Activated CD8-positive, alpha-beta memory T cell treated with anti-CD3 and anti-CD28 coated beads, Interleukin-2, amount 10 ng/mL, durations not matched to agents 7 days and 5 days (primary cell): ENCODE measurements around the gene TENT4B. TPM values are rescaled to one million over a fixed set of nuclear protein-coding genes. Genes with fewer than 3 reads are reported as not detected.
"Not testable (repeated sequence)": the region's sequence is repeated elsewhere in the genome, so short reads cannot be mapped to it uniquely, and the experiment has no call there.

Source experiments
- ATAC-seq: fragments of 150-1000 bp; cut with Tn5 transposase; one replicate; pipeline ENCODE4 v1.10.0; 2021; ENCODE audit warnings: moderate library complexity
- CTCF ChIA-PET: fragments of 350-600 bp; sonication (Branson Sonifier 250); formaldehyde crosslinking; loops from one replicate; lab custom pipeline; 2021; ENCODE audit warnings: antibody characterized with exemption; lab: Charles Lee
- DNase-seq: peaks from one replicate; pipeline ENCODE4 v3.0.0-alpha.2; 2020
- H3K27ac Mint-ChIP-seq: one replicate; pipeline ENCODE4 v1.8.0; 2021; ENCODE audit warnings: mild to moderate bottlenecking, mixed read lengths
- H3K27me3 Mint-ChIP-seq: one replicate; pipeline ENCODE4 v1.8.0; 2021; ENCODE audit warnings: mixed read lengths
- H3K36me3 Mint-ChIP-seq: one replicate; pipeline ENCODE4 v1.8.0; 2021; ENCODE audit warnings: mild to moderate bottlenecking, mixed read lengths
- H3K4me1 Mint-ChIP-seq: one replicate; pipeline ENCODE4 v1.8.0; 2021; ENCODE audit warnings: mixed read lengths
- H3K4me3 Mint-ChIP-seq: one replicate; pipeline ENCODE4 v1.8.0; 2021; ENCODE audit warnings: mild to moderate bottlenecking, moderate library complexity, mixed read lengths
- H3K9me3 Mint-ChIP-seq: one replicate; pipeline ENCODE4 v1.8.0; 2022; ENCODE audit warnings: low read depth, mixed read lengths
- total RNA-seq, 2 experiments: library from RNA; stranded (reverse); gene quantifications; one replicate each; pipeline ENCODE4 v1.2.3, GENCODE V29; 2021

TENT4B gene
- total RNA-seq, 2 experiments from 2014 or later, result 18.5 to 19.7 TPM

DNA sequence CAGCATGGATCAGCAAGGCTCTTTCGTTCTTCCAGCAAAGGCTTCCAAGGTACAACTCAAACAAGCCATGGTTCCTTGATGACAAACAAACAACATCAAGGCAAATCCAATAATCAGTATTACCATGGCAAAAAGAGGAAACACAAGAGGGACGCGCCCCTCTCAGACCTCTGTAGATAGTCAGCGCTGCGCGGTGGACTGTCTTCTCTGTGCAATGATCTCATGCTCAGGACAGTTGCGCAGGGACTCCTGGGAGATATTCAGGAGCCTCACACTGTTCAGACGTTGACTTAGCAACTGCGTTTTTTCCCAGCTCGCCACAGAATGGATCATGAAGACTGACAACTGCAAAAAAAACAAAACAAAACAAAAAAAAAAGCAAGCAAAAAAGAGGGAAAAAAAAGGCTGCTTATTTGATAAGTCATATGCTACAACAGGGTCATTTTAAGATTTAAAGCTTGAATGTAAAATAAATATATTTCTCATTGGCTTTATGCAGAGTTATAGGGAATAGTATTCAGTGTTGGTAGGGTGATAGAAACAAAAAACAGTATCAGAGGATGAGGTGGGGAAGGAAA lies 76.1 kb downstream of the TENT4B start:
- Mint-ChIP-seq H3K9me3 (no peaks in the 10 kb centered on the region), H3K4me3 (no peak overlapping the region), H3K27me3 (no peaks in the 10 kb centered on the region), H3K4me1 (peaks cover 11% of the 10 kb centered on the region), H3K27ac (no peak overlapping the region), H3K36me3 (peaks cover 38% of the 10 kb centered on the region)
- ATAC-seq (no peak), DNase-seq (no peak)
- CTCF ChIA-PET, result no interaction called here

- Mint-ChIP-seq H3K4me1 (peaks cover 9% of the 10 kb centered on the region), H3K27ac (no peak overlapping the region), H3K9me3 (no peaks in the 10 kb centered on the region), H3K36me3 (peaks cover 3% of the 10 kb centered on the region), H3K4me3 (no peak overlapping the region), H3K27me3 (no peaks in the 10 kb centered on the region)
- ATAC-seq, result no peak
- CTCF ChIA-PET, result interaction anchor here (1.0 kb wide), 1 partner anchor 9 kb away, joined by 3 read pairs; no protein-coding TSS in a partner anchor
- no peak for DNase-seq
Measured at GRCh38 chr16:50234771-50235556, 81.9 kb downstream of the TENT4B start.

DNA sequence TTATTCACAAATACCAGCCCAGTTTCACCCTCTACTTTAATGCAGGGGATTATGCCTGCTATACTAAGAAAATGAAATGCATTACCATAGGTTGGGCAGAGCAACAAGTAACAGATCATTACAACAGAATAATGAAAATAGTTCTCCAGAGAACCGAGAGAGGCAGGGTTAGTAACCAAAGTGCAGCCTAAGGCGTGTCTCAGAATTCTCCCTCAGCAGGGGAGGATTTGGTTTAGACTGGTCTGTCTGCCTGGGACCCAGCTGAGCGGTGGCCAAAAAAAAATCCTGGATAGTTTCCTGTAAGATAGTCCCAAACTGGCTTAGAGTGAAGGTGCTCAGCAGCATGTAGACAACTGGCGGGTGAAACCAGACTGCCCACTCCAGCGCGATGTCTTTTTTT lies 82.5 kb downstream of the TENT4B start:
- no peak for DNase-seq
- H3K4me1 Mint-ChIP-seq, result peaks cover 9% of the 10 kb centered on the region
- CTCF ChIA-PET, result interaction anchor here (1.0 kb wide), 1 partner anchor 8 kb away, joined by 3 read pairs; no protein-coding TSS in a partner anchor
- no peak overlapping the region for H3K27ac Mint-ChIP-seq
- H3K36me3 Mint-ChIP-seq, result peaks cover 3% of the 10 kb centered on the region
- H3K27me3 Mint-ChIP-seq, result no peaks in the 10 kb centered on the region
- ATAC-seq, result no peak
- H3K9me3 Mint-ChIP-seq, result no peaks in the 10 kb centered on the region
- H3K4me3 Mint-ChIP-seq, result no peak overlapping the region

GRCh38 chr16:50238314-50238713 lies 85.2 kb downstream of the TENT4B start:
- CTCF ChIA-PET, result interaction anchor here (0.7 to 1.4 kb wide), 3 partner anchors 84 to 125 kb away, joined by 3 to 4 read pairs (median 3); no protein-coding TSS in a partner anchor
- Mint-ChIP-seq H3K9me3 (no peaks in the 10 kb centered on the region), H3K27ac (no peak overlapping the region)

GRCh38 chr16:50238868-50239301 lies 85.8 kb downstream of the TENT4B start:
- H3K4me3 Mint-ChIP-seq, result no peak overlapping the region
- H3K27ac Mint-ChIP-seq, result no peak overlapping the region
- CTCF ChIA-PET, result interaction anchor here (1.0 to 1.1 kb wide), 2 partner anchors 83 to 172 kb away, joined by 3 read pairs; no protein-coding TSS in a partner anchor
- H3K9me3 Mint-ChIP-seq, result no peaks in the 10 kb centered on the region
- H3K36me3 Mint-ChIP-seq, result peaks cover under 1% of the 10 kb centered on the region
- DNase-seq (no peak), ATAC-seq (no peak)
- peaks cover 9% of the 10 kb centered on the region for H3K4me1 Mint-ChIP-seq
- H3K27me3 Mint-ChIP-seq, result peaks cover 12% of the 10 kb centered on the region

More at GRCh38 chr16:50238314-50238713, 85.2 kb downstream of the TENT4B start:
- Mint-ChIP-seq H3K4me3 (no peak overlapping the region), H3K4me1 (peaks cover 9% of the 10 kb centered on the region), H3K27me3 (peaks cover 12% of the 10 kb centered on the region), H3K36me3 (peaks cover 2% of the 10 kb centered on the region)
- DNase-seq (no peak), ATAC-seq (no peak)

GRCh38 chr16:50243024-50243423 lies 89.9 kb downstream of the TENT4B start:
- H3K4me3 Mint-ChIP-seq, ATAC-seq, H3K27ac Mint-ChIP-seq, H3K36me3 Mint-ChIP-seq, DNase-seq, H3K9me3 Mint-ChIP-seq: not testable (repeated sequence)
- Mint-ChIP-seq H3K27me3 (peaks cover 12% of the 10 kb centered on the region), H3K4me1 (peaks cover 28% of the 10 kb centered on the region)
- CTCF ChIA-PET, result interaction anchor here (1.0 to 2.7 kb wide), 4 partner anchors 10 to 563 kb away, joined by 3 to 8 read pairs (median 4); no protein-coding TSS in a partner anchor

- peaks cover 12% of the 10 kb centered on the region for H3K27me3 Mint-ChIP-seq
- DNase-seq (no peak), ATAC-seq (no peak)
- H3K4me3 Mint-ChIP-seq, result no peak overlapping the region
- CTCF ChIA-PET, result interaction anchor here (1.3 to 2.7 kb wide), 2 partner anchors 9 to 111 kb away, joined by 3 to 8 read pairs; no protein-coding TSS in a partner anchor
- H3K4me1 Mint-ChIP-seq, result peaks cover 30% of the 10 kb centered on the region
- no peaks in the 10 kb centered on the region for H3K9me3 Mint-ChIP-seq
- H3K27ac Mint-ChIP-seq, result no peak overlapping the region
- no peaks in the 10 kb centered on the region for H3K36me3 Mint-ChIP-seq
Measured at GRCh38 chr16:50244140-50244503, 91.0 kb downstream of the TENT4B start.

GRCh38 chr16:50244504-50245416 lies 91.7 kb downstream of the TENT4B start:
- ATAC-seq, result no peak
- Mint-ChIP-seq H3K9me3 (no peaks in the 10 kb centered on the region), H3K27me3 (peaks cover 12% of the 10 kb centered on the region), H3K27ac (peak overlapping the region; percentile 80), H3K4me3 (peak overlapping the region; percentile 74), H3K4me1 (peaks cover 29% of the 10 kb centered on the region), H3K36me3 (no peaks in the 10 kb centered on the region)
- DNase-seq, result no peak
- CTCF ChIA-PET, result interaction anchor here (0.7 to 2.7 kb wide), 14 partner anchors 10 to 220 kb away, joined by 3 to 11 read pairs (median 4); partner anchors contain the start of gene CNEP1R1

DNA sequence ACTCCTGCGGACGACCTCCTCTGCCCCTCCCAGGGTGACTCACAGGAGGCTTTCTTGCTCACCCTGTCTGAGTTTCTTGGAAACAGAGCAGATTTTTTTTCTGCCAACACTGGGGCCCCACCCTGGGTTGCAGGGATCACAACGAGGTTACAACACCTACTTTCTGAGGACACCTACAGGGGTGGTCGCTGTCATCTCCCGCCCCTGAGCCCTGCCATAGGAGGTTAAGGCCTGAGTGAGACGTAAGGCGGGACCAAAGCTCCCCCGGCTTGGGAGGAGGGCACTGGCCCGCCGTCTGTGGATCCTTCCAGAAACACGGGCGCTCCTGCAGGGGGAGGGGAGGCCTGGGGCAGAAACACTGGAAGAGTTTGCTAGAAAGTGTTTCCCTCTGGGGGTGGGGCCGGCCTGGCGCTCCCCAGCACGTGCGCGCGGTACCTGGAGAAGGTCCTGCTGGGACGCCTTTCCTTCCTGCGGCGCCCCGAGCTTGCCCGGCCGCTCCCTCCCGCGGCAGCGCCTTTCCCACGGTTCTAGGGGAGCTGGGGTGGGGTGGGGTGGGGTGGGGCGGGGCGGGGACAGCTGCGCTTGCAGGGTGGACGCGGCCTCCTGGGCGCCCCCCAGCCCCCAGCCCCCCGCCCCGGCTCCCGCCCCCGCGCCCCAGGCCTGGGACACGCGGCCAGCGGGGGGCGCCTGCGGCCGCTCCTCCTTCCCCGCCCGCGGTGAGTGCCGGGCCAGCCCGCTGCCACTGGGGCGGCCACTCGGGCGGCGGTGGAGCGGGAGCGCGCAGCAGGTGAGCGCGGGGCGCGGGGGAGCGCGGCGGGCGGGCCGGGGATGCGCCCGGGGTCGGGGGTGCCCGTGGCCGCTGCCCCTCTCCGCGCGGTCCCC lies 92.6 kb downstream of the TENT4B start:
- no peaks in the 10 kb centered on the region for H3K36me3 Mint-ChIP-seq
- CTCF ChIA-PET, result interaction anchor here (0.7 to 2.7 kb wide), 15 partner anchors 9 to 221 kb away, joined by 3 to 11 read pairs (median 4); partner anchors contain the start of gene CNEP1R1
- ATAC-seq (peak; percentile 76), DNase-seq (peak; percentile 87)
- H3K27me3 Mint-ChIP-seq, result peaks cover 12% of the 10 kb centered on the region
- peak overlapping the region; percentile 74 for H3K4me3 Mint-ChIP-seq
- H3K9me3 Mint-ChIP-seq, result no peaks in the 10 kb centered on the region
- peak overlapping the region; percentile 80 for H3K27ac Mint-ChIP-seq
- H3K4me1 Mint-ChIP-seq, result peaks cover 30% of the 10 kb centered on the region

GRCh38 chr16:50246299-50247122 lies 93.4 kb downstream of the TENT4B start:
- ATAC-seq (peak; percentile 8), DNase-seq (no peak)
- Mint-ChIP-seq H3K27ac (peak overlapping the region; percentile 52), H3K9me3 (no peaks in the 10 kb centered on the region), H3K4me3 (peak overlapping the region; percentile 63), H3K36me3 (no peaks in the 10 kb centered on the region), H3K4me1 (peaks cover 32% of the 10 kb centered on the region), H3K27me3 (peaks cover 7% of the 10 kb centered on the region)
- CTCF ChIA-PET, result interaction anchor here (0.8 to 2.7 kb wide), 12 partner anchors 9 to 81 kb away, joined by 3 to 11 read pairs (median 4); partner anchors contain the start of gene ADCY7
